Astrocyte of the hippocampus (primary cell): ENCODE results near the gene CXCR6.

Source experiments
- DNase-seq: peaks from one replicate; pipeline ENCODE4 v3.0.0; 2011; ENCODE audit warnings: low read depth, low spot score

Gene CXCR6

GRCh38 chr3:45968149-45968548 is 24.9 kb downstream of the CXCR6 start:
- no peak for DNase-seq

- peak; percentile 73 for DNase-seq
Observed at GRCh38 chr3:45968706-45969105, 25.4 kb downstream of the CXCR6 start.

- no peak for DNase-seq
Observed at GRCh38 chr3:45969116-45969515, 25.9 kb downstream of the CXCR6 start.

- DNase-seq, result no peak
Observed at GRCh38 chr3:45969953-45970352, 26.7 kb downstream of the CXCR6 start.

- peak; percentile 84 for DNase-seq
Observed at GRCh38 chr3:45972534-45973402, 29.5 kb downstream of the CXCR6 start.

GRCh38 chr3:45974686-45975085 is 31.4 kb downstream of the CXCR6 start:
- DNase-seq, result no peak

- no peak for DNase-seq
Observed at GRCh38 chr3:45975686-45976085, 32.4 kb downstream of the CXCR6 start.

- no peak for DNase-seq
Observed at GRCh38 chr3:45976191-45977091, 33.2 kb downstream of the CXCR6 start.

- no peak for DNase-seq
Observed at GRCh38 chr3:45978006-45978761, 34.9 kb downstream of the CXCR6 start.

GRCh38 chr3:45979378-45979777 is 36.1 kb downstream of the CXCR6 start:
- DNase-seq, result no peak

- DNase-seq, result no peak
Observed at GRCh38 chr3:45980229-45980813, 37.1 kb downstream of the CXCR6 start.

GRCh38 chr3:45980819-45981218 is 37.6 kb downstream of the CXCR6 start:
- DNase-seq, result no peak

GRCh38 chr3:45981346-45982074 is 38.2 kb downstream of the CXCR6 start:
- DNase-seq, result peak; percentile 42

- DNase-seq, result no peak
Observed at GRCh38 chr3:45983770-45984169, 40.5 kb downstream of the CXCR6 start.

- peak; percentile 27 for DNase-seq
Observed at GRCh38 chr3:45984331-45985312, 41.4 kb downstream of the CXCR6 start.

GRCh38 chr3:45985532-45986302 is 42.5 kb downstream of the CXCR6 start:
- no peak for DNase-seq

GRCh38 chr3:45986303-45986982 is 43.2 kb downstream of the CXCR6 start:
- peak; percentile 79 for DNase-seq
